ENCODE results near the gene GPC3.

Gene GPC3

DNA sequence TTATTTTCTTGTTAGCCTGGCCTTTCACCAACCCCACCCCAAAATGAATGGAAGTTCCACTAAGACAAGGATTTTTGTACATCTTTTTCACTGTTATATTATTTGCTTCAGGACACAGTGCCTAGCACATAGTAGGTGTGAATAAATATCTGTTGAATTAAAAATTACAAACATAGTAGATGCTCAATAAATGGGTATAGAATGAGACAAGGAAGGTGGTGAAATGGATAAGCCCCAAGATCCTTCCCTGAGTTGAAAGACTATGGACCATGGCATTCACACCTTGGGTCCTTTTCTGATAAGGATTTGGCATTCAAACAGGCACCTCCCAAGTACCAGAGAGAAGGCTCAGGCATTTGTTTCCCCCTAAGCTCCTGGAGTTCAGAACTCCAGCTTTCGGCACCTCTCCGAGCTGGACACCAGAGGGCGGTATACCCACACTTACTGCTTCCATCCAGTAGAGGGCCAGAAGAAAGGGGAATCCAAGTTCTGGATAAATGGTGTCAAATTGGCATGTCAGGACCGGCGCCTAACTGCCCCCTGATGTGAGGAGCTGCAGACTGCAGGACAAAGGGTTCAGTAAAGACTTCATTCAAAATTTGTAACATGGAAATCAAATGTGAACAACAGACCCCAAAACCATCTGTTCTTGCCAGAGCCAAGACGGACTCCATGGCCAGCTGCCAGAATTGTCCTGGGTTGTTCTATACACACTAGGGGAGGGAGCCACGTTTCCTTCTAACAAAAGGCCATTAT, 193.0 kb downstream of the GPC3 start:
- H3K4me3 ChIP-seq (ENCODE audit: low read length), result peak overlapping the region; percentile 24; the same call in 1 of the 2 replicates
- peak; percentile 100 for TF ChIP-seq CTCF (conservative IDR thresholded peaks at IDR 0.05; ENCODE audit: low read length)
- DNase-seq (ENCODE audit: low read depth), result peak; percentile 55

DNA sequence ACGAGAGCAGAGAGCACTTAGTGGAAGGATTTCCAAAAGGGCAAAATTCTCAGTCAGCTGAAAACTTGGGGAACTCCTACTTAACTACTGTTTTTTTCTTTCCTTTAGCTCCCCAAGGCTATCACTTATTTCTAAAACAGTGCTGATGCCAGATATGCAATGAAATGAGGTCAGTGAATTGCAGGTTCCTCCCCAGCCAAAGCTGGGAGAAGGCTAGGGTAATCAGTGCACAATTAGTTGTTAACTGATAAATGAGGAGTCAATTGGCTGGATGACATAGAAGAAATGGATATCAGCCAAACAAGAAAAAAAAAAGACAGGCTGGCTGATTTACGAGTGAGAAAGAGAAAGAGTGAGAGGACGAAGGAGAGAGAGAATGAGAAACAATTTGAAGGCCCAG, 195.6 kb downstream of the GPC3 start:
- no peak for DNase-seq (ENCODE audit: low read depth)
- TF ChIP-seq CTCF (conservative IDR thresholded peaks at IDR 0.05; ENCODE audit: low read length), result no peak
- H3K4me3 ChIP-seq (ENCODE audit: low read length), result no peak overlapping the region

DNA sequence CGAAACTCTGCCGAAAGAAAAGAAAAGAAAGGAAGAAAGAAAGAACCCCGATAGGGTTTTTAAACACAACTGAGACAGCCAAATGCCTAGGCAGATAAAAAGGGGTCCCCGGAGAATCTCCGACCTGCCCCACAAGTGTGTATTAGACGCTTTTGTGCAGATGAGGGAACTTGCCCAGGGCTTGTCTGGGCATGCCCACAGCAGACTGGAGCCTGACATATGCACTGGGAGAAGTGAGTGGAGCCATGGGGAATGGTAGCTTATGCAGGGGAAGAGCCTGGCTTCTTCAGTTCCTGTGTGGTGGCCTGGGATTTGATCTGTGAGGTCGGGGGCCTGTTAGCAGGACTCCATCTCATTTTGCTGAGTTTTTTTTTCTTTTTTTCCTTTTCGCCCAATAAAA, 199.0 kb downstream of the GPC3 start:
- no peak for DNase-seq (ENCODE audit: low read depth)
- TF ChIP-seq CTCF (conservative IDR thresholded peaks at IDR 0.05; ENCODE audit: low read length), result no peak
- no peak overlapping the region for H3K4me3 ChIP-seq (ENCODE audit: low read length)

DNA sequence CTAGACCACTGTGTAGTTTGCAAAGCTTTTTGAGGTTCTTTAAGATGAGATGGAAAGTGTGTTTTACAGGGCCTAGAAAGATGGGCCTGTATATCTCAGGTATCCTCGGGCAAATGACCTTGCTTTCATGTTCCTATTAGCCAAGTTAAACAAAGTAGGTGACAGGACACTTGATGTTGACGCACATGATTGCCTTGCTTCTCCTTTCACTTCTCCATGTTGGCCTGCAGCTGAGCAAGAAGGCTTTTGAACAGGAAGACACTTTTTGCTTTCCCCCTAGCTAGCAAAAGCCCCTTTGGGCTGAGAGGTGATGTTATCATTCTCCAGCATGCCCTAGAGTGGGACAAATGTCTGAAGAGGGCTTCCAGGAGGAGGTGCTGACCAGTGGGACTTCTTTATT, 202.1 kb downstream of the GPC3 start:
- no peak for TF ChIP-seq CTCF (conservative IDR thresholded peaks at IDR 0.05; ENCODE audit: low read length)
- DNase-seq (ENCODE audit: low read depth), result no peak
- H3K4me3 ChIP-seq (ENCODE audit: low read length), result no peak overlapping the region

- DNase-seq (ENCODE audit: low read depth), result no peak
- TF ChIP-seq CTCF (conservative IDR thresholded peaks at IDR 0.05; ENCODE audit: low read length), result no peak
- no peak overlapping the region for H3K4me3 ChIP-seq (ENCODE audit: low read length)
Measured at GRCh38 chrX:133781174-133781573, 204.2 kb downstream of the GPC3 start.

DNA sequence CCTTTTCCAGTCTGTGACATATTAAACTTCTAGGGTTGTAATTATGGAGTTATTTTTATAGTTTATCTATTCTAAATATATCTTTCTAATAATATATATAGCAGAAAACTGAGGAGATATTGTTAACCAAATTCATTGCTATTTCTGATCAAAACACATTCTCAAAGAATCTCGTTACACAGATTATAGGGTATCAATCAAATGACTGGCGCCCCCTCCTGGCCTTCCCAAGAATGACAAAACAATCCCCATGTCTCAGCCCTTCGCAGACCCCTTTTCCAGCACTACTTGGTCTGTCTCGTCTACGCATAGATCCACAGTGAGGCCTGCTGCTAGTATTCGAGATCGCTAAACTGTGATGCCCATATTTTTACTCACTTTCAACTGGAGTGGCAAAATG, 209.3 kb downstream of the GPC3 start:
- peak; percentile 38 for TF ChIP-seq CTCF (conservative IDR thresholded peaks at IDR 0.05; ENCODE audit: low read length)
- no peak overlapping the region for H3K4me3 ChIP-seq (ENCODE audit: low read length)
- no peak for DNase-seq (ENCODE audit: low read depth)

GRCh38 chrX:133774807-133775206, 210.6 kb downstream of the GPC3 start:
- DNase-seq (ENCODE audit: low read depth), result no peak
- TF ChIP-seq CTCF (conservative IDR thresholded peaks at IDR 0.05; ENCODE audit: low read length), result no peak
- no peak overlapping the region for H3K4me3 ChIP-seq (ENCODE audit: low read length)
